Testis (tissue), 3 donors: ENCODE data around the gene L3MBTL4. TPM values are rescaled to one million over a fixed set of nuclear protein-coding genes. Genes with fewer than 3 reads are reported as not detected.

Experiments
- DNase-seq: peaks from one replicate; pipeline ENCODE4 v3.0.0-alpha.2; 2019
- H3K27ac ChIP-seq, 2 donors: fragments of 200-600 bp; sonication (generic); one replicate each; pipeline ENCODE4 v1.5.1; 2019
- H3K27me3 ChIP-seq: fragments of 200-600 bp; sonication (generic); one replicate; pipeline ENCODE4 v1.5.1; 2019
- H3K36me3 ChIP-seq: fragments of 200-600 bp; sonication (generic); one replicate; pipeline ENCODE4 v1.5.1; 2017; ENCODE audit warnings: low read depth; ENCODE audit errors: missing control alignments
- H3K4me1 ChIP-seq: fragments of 200-600 bp; sonication (generic); one replicate; pipeline ENCODE4 v1.5.1; 2019
- H3K4me3 ChIP-seq, 2 donors: fragments of 200-600 bp; sonication (generic); one replicate each; pipeline ENCODE4 v1.5.1; 2017 to 2019
- H3K9me3 ChIP-seq: fragments of 200-600 bp; sonication (generic); one replicate; pipeline ENCODE4 v1.5.1; 2017
- POLR2A ChIP-seq: fragments of 450-650 bp; IDR thresholded peaks from one replicate; pipeline ENCODE4 v1.6.1; 2017; ENCODE audit warnings: antibody characterized with exemption, mild to moderate bottlenecking, moderate library complexity
- WGBS, 2 donors: methylation state at CpG; one replicate each; pipeline ENCODE4 v1.1.5; 2018; 5-methylcytosine and 5-hydroxymethylcytosine counted together
- intact Hi-C: fragments of 100-400 bp; cut with DNase I; formaldehyde crosslinking; loops from one replicate; pipeline ENCODE4 v1.15.1; 2023; ENCODE audit warnings: low total_unique reads
- polyA plus RNA-seq: library from polyadenylated mRNA; stranded (reverse); fragments of 350-450 nt; fragmentation: Illumina TruSeq; extraction: RNeasy Lipid Tissue Mini Kit (QIAGEN cat#74804); gene quantifications from one replicate; pipeline ENCODE4 v1.2.3, GENCODE V29; 2014; ENCODE audit warnings: low read depth, low replicate concordance; ENCODE audit not compliant: insufficient read depth
- total RNA-seq, 2 donors: library from RNA; depleted of rRNA; stranded (reverse); fragments of >200 nt; gene quantifications; one replicate each; pipeline ENCODE4 v1.2.3, GENCODE V29; 2016
- TF ChIP-seq, protein P1 (sequence below), 3 experiments: fragments of 450-650 bp in 2 of 3; fragments of 200-600 bp in 1 of 3; sonication (generic) in 1 of 3; IDR thresholded peaks; one replicate each; pipeline ENCODE4 v1.5.1; 2016 to 2019; ENCODE audit warnings: antibody characterized with exemption in 3 of 3, mild to moderate bottlenecking in 2 of 3, moderate library complexity in 1 of 3

L3MBTL4 gene
- total and polyA plus RNA-seq, 3 donors from 2014 or later: 26.6 to 50.9 (median 46.2) TPM

DNA sequence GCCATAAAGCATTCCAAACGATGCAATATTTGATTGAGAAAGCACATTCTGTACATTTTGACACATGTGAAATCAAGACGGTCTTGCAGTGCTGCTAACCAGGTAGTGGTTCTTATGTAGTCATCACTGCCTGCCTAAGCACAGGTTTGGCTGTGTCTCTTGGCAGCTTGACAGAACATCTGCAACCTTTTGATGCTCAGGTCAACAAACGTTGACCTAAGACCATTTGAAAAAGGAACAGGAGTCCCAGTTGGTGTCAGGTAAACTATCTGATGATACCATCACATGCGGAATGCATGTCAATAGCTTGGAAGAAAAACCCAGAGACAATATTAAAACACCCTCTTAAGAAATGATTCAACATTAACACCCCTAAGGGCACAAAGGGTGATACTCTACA lies 80.7 kb downstream of the L3MBTL4 start:
- Histone ChIP-seq H3K4me1 (no peaks in the 10 kb centered on the region), H3K9me3 (no peaks in the 10 kb centered on the region), H3K4me3 (no peak overlapping the region), H3K27ac (no peak overlapping the region), H3K36me3 (no peaks in the 10 kb centered on the region), H3K27me3 (no peaks in the 10 kb centered on the region)
- no peak for DNase-seq
- TF ChIP-seq POLR2A: no peak
- TF ChIP-seq, protein P1, sequence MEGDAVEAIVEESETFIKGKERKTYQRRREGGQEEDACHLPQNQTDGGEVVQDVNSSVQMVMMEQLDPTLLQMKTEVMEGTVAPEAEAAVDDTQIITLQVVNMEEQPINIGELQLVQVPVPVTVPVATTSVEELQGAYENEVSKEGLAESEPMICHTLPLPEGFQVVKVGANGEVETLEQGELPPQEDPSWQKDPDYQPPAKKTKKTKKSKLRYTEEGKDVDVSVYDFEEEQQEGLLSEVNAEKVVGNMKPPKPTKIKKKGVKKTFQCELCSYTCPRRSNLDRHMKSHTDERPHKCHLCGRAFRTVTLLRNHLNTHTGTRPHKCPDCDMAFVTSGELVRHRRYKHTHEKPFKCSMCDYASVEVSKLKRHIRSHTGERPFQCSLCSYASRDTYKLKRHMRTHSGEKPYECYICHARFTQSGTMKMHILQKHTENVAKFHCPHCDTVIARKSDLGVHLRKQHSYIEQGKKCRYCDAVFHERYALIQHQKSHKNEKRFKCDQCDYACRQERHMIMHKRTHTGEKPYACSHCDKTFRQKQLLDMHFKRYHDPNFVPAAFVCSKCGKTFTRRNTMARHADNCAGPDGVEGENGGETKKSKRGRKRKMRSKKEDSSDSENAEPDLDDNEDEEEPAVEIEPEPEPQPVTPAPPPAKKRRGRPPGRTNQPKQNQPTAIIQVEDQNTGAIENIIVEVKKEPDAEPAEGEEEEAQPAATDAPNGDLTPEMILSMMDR (IDR thresholded peaks at IDR 0.05): no peak
- intact Hi-C loops: no loop called here
- WGBS, 2 donors: 73 to 78% methylated on average over 4 of the region's 4 CpGs

DNA sequence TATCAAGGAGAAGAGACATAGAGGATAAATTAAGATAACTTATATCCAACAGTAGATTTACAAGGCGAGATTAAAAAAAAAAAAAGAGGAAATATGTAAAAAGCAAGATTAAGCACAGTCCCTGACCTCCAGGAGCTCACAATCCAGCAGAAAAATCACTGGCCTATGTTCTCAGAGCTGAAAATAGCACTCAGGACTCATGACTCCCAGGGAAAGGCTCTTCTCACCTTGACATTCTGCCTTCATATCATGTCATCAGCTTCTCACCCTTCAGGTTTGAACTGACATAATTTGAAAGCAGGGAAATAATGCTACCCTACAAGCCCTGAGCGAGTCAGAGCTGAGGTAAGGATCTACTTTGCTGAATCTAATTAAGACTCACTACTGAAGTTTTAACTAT lies 82.8 kb downstream of the L3MBTL4 start:
- TF ChIP-seq POLR2A: no peak
- TF ChIP-seq, protein P1 (IDR thresholded peaks at IDR 0.05): no peak

DNA sequence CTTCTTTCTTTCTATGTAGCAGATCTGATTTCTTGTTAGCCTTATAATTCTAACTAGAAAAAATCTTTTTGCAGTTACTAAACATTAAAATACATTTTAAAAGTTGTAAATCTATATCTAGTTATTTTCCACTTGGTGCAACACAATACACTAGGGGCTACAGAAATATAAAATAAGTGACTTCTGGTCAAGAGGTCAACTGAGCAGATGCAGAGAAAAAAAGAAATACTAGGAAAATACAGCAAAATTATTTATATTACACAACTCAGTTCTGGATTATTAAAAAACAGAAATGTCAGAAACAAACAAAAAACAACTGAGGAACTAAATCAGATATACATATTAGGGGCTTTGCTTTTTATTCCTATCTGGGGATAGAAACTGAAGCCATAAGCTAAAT lies 83.9 kb downstream of the L3MBTL4 start:
- TF ChIP-seq, protein P1 (IDR thresholded peaks at IDR 0.05): no peak
- TF ChIP-seq POLR2A: no peak
- intact Hi-C loops: no loop called here
- no peaks in the 10 kb centered on the region for H3K36me3 ChIP-seq
- DNase-seq: no peak
- no peak overlapping the region for H3K27ac ChIP-seq
- no peaks in the 10 kb centered on the region for H3K27me3 ChIP-seq
- H3K4me3 ChIP-seq: no peak overlapping the region
- peaks cover 5% of the 10 kb centered on the region for H3K4me1 ChIP-seq
- no peaks in the 10 kb centered on the region for H3K9me3 ChIP-seq

More for the DNA sequence above, 82.8 kb downstream of the L3MBTL4 start:
- Histone ChIP-seq H3K4me1 (peaks cover 5% of the 10 kb centered on the region), H3K27me3 (no peaks in the 10 kb centered on the region), H3K9me3 (no peaks in the 10 kb centered on the region), H3K4me3 (no peak overlapping the region), H3K27ac (no peak overlapping the region), H3K36me3 (no peaks in the 10 kb centered on the region)
- intact Hi-C loops: no loop called here
- WGBS, 2 donors: 83% methylated on average over 2 of the region's 2 CpGs
- no peak for DNase-seq

DNA sequence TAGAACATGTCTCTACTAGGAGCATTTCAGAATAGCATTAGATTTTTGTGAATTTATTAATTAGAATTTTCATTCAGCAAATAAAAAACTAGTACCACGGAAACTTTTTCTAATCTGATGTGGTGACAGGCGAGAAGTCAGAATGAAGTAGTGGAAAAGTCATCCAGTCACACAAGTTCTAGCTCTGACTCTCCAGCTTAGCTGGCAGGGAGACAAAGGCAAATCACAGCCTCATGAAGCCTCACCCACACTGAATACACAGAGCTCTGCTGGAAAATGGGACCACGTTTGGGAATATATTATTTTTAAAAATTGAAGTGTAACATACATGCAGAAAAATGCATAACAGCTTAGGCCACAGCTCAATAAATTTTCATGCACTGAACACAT lies 86.1 kb downstream of the L3MBTL4 start:
- TF ChIP-seq POLR2A: no peak
- TF ChIP-seq, protein P1 (IDR thresholded peaks at IDR 0.05): no peak
- DNase-seq: no peak

DNA sequence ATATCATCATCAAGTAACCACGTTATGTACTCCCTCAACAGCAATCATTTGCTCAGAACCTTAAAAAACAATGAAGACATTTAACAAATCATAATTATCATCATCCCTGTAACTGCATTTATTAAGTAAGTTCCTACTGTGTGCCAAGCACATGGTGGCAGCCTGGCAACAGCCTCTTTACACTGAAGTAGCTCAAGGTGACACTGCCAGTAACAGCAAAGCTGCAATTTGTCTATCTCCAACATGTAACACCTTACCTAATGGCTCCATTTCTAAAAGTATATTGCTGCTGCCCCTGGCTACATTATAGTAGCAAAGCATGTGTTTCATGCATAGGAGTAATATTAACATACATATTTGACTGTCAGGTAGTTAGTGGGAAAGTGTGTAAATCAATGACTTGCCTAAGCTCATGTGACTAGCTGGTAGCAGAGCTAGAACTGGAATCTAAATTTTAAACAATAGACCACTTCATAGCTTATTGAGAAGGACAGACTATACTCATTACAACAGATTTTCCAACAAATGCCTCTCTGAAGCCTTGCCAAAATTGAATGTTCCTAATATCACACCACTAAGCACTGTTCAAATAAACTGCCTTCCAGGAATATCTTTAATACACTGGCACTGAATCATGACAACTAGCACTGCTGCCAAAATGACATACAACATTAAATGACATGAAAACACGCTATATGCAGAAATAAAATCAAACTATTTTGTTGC lies 86.7 kb downstream of the L3MBTL4 start:
- Histone ChIP-seq H3K4me3 (no peak overlapping the region), H3K9me3 (no peaks in the 10 kb centered on the region), H3K27me3 (no peaks in the 10 kb centered on the region), H3K36me3 (no peaks in the 10 kb centered on the region), H3K27ac (no peak overlapping the region), H3K4me1 (peaks cover 5% of the 10 kb centered on the region)
- no peak for DNase-seq
- WGBS, 2 donors: 70 to 76% methylated on average over 2 of the region's 2 CpGs
- intact Hi-C loops: no loop called here
- TF ChIP-seq, protein P1 (IDR thresholded peaks at IDR 0.05): no peak
- no peak for TF ChIP-seq POLR2A

More for the DNA sequence above, 86.1 kb downstream of the L3MBTL4 start:
- Histone ChIP-seq H3K27ac (no peak overlapping the region), H3K9me3 (no peaks in the 10 kb centered on the region), H3K4me1 (peaks cover 5% of the 10 kb centered on the region), H3K27me3 (no peaks in the 10 kb centered on the region), H3K4me3 (no peak overlapping the region), H3K36me3 (no peaks in the 10 kb centered on the region)
- 39 to 46% methylated on average over 3 of the region's 3 CpGs for WGBS, 2 donors
- intact Hi-C loops: no loop called here
